Measurements from ENCODE around the gene MIR17HG. TPM values are rescaled to one million over a fixed set of nuclear protein-coding genes. Genes with fewer than 3 reads are reported as not detected.

Gene MIR17HG
- total RNA-seq, 1 donor from 2014 or later, result 27.0 TPM

DNA sequence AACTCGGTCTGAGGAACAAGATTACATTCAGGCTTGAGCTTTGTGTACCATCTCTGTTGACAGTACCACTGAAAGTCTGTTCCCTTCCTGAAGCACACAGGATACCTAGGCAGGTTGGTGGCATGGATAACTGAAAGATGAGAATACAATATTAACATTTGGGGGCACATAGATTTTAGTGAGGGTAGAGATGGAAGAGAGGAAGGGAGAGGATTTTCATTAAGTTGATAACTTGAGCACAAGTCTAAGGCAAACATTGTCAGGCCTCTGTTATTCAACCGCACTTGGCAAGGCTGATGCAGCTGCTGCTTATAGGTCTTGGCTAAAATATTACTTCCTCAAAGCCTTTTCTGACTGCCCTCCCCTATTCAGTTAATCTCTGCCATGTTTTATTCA is 10.9 kb downstream of the MIR17HG start:
- TF ChIP-seq CTCF (IDR thresholded peaks at IDR 0.05), result no peak
- H3K4me3 Mint-ChIP-seq, result no peak overlapping the region
- ChIA-PET CTCF (no interaction called here), POLR2A (no interaction called here)
- H3K9me3 Mint-ChIP-seq, result no peaks in the 10 kb centered on the region
- ATAC-seq (ENCODE audit: low read depth), result no peak
- intact Hi-C loops (cut with micrococcal nuclease), result no loop called here
- peaks cover 46% of the 10 kb centered on the region for H3K36me3 Mint-ChIP-seq (ENCODE audit: low read depth)
- no peak for DNase-seq
- H3K27me3 Mint-ChIP-seq, result no peaks in the 10 kb centered on the region
- no peak overlapping the region for H3K27ac Mint-ChIP-seq
- peaks cover 1% of the 10 kb centered on the region for H3K4me1 Mint-ChIP-seq

- no peaks in the 10 kb centered on the region for H3K9me3 Mint-ChIP-seq
- H3K27me3 Mint-ChIP-seq, result no peaks in the 10 kb centered on the region
- POLR2A ChIA-PET, result no interaction called here
- no peak overlapping the region for H3K27ac Mint-ChIP-seq
- H3K36me3 Mint-ChIP-seq (ENCODE audit: low read depth), result peaks cover 39% of the 10 kb centered on the region
- CTCF ChIA-PET, result no interaction called here
- peaks cover 1% of the 10 kb centered on the region for H3K4me1 Mint-ChIP-seq
- DNase-seq, result no peak
- no peak overlapping the region for H3K4me3 Mint-ChIP-seq
- intact Hi-C loops (cut with micrococcal nuclease), result no loop called here
- TF ChIP-seq CTCF (IDR thresholded peaks at IDR 0.05), result no peak
- no peak for ATAC-seq (ENCODE audit: low read depth)
Observed at GRCh38 chr13:91359111-91359510, 11.6 kb downstream of the MIR17HG start.

DNA sequence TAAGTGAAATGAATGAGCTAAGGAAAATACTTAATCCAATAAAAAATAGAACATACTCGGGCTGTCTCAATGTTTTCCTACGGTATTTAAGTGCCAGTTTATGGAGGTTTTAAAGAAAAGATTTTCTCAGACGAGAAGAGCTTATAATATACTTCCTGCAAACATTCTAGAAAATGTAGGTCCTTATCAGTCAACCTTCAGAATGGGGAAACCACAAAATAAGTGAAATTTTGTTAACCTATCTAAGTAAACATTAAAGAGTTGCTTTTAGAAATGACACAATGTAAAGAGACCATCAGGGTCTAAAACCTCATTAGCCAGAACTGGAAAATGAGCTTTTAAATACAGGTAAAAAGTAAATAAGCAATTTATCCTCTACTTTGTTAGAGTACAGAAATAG is 12.1 kb downstream of the MIR17HG start:
- Mint-ChIP-seq H3K27ac (no peak overlapping the region), H3K9me3 (no peaks in the 10 kb centered on the region), H3K27me3 (no peaks in the 10 kb centered on the region), H3K4me1 (peaks cover 1% of the 10 kb centered on the region), H3K4me3 (no peak overlapping the region), H3K36me3 (ENCODE audit: low read depth) (peaks cover 33% of the 10 kb centered on the region)
- ChIA-PET CTCF (no interaction called here), POLR2A (no interaction called here)
- DNase-seq (no peak), ATAC-seq (ENCODE audit: low read depth) (no peak)
- intact Hi-C loops (cut with micrococcal nuclease), result no loop called here
- TF ChIP-seq CTCF (IDR thresholded peaks at IDR 0.05), result no peak

GRCh38 chr13:91360246-91360751 is 12.8 kb downstream of the MIR17HG start:
- no peak overlapping the region for H3K4me3 Mint-ChIP-seq
- POLR2A ChIA-PET, result no interaction called here
- no peaks in the 10 kb centered on the region for H3K27me3 Mint-ChIP-seq
- no peak overlapping the region for H3K27ac Mint-ChIP-seq
- DNase-seq, result no peak
- H3K36me3 Mint-ChIP-seq (ENCODE audit: low read depth), result peaks cover 27% of the 10 kb centered on the region
- intact Hi-C loops (cut with micrococcal nuclease), result no loop called here
- H3K9me3 Mint-ChIP-seq, result no peaks in the 10 kb centered on the region
- no peak for TF ChIP-seq CTCF (IDR thresholded peaks at IDR 0.05)
- CTCF ChIA-PET, result no interaction called here
- ATAC-seq (ENCODE audit: low read depth), result no peak
- no peaks in the 10 kb centered on the region for H3K4me1 Mint-ChIP-seq

- H3K4me1 Mint-ChIP-seq, result no peaks in the 10 kb centered on the region
- no peak for TF ChIP-seq CTCF (IDR thresholded peaks at IDR 0.05)
- DNase-seq (no peak), ATAC-seq (ENCODE audit: low read depth) (no peak)
- H3K36me3 Mint-ChIP-seq (ENCODE audit: low read depth), result peaks cover 12% of the 10 kb centered on the region
- H3K27ac Mint-ChIP-seq, result no peak overlapping the region
- no peak overlapping the region for H3K4me3 Mint-ChIP-seq
- H3K27me3 Mint-ChIP-seq, result no peaks in the 10 kb centered on the region
- intact Hi-C loops (cut with micrococcal nuclease), result no loop called here
- H3K9me3 Mint-ChIP-seq, result no peaks in the 10 kb centered on the region
- CTCF ChIA-PET, result no interaction called here
- POLR2A ChIA-PET, result no interaction called here
Observed at GRCh38 chr13:91361755-91362271, 14.3 kb downstream of the MIR17HG start.
